KMS-11 (cell line): ENCODE measurements around the gene MED28.

Experiments used
- H2AFZ ChIP-seq: fragments of 200-600 bp; sonication (generic); 2 replicates; pipeline ENCODE4 v1.6.1; 2016; ENCODE audit warnings: antibody characterized with exemption, mixed run types, low read depth
- H3K27ac ChIP-seq: fragments of 200-600 bp; sonication (generic); 2 replicates; pipeline ENCODE4 v1.6.1; 2016; ENCODE audit warnings: mild to moderate bottlenecking, mixed run types
- H3K27me3 ChIP-seq: fragments of 200-600 bp; sonication (generic); 2 replicates; pipeline ENCODE4 v1.6.1; 2017; ENCODE audit warnings: mild to moderate bottlenecking, low read depth, mixed run types, moderate library complexity; ENCODE audit not compliant: insufficient read depth
- H3K36me3 ChIP-seq: fragments of 200-600 bp; sonication (generic); 2 replicates; pipeline ENCODE4 v1.6.1; 2017; ENCODE audit warnings: mild to moderate bottlenecking, mixed run types; ENCODE audit not compliant: insufficient read depth
- H3K4me1 ChIP-seq: fragments of 200-600 bp; sonication (generic); 2 replicates; pipeline ENCODE4 v1.6.1; 2016; ENCODE audit warnings: mild to moderate bottlenecking, low read depth, mixed run types; ENCODE audit not compliant: poor library complexity, severe bottlenecking
- H3K4me2 ChIP-seq: fragments of 200-600 bp; sonication (generic); 2 replicates; pipeline ENCODE4 v1.7.0; 2016; ENCODE audit warnings: mild to moderate bottlenecking, mixed run types
- H3K4me3 ChIP-seq: fragments of 200-600 bp; sonication (generic); IDR thresholded peaks from 2 replicates; pipeline ENCODE4 v1.6.1; 2017; ENCODE audit warnings: low read depth, low read length, mixed read lengths; ENCODE audit not compliant: insufficient read depth
- H3K79me2 ChIP-seq: fragments of 200-600 bp; sonication (generic); 2 replicates; pipeline ENCODE4 v1.6.1; 2016; ENCODE audit warnings: low read depth, mixed run types; ENCODE audit not compliant: insufficient read depth
- H3K9ac ChIP-seq: fragments of 200-600 bp; sonication (generic); 2 replicates; pipeline ENCODE4 v1.6.1; 2016; ENCODE audit warnings: mild to moderate bottlenecking, mixed run types
- H4K20me1 ChIP-seq: fragments of 200-600 bp; sonication (generic); 2 replicates; pipeline ENCODE4 v1.6.1; 2016; ENCODE audit warnings: mild to moderate bottlenecking, mixed run types; ENCODE audit not compliant: insufficient read depth
- TF ChIP-seq, protein P1 (sequence below): fragments of 200-600 bp; sonication (generic); conservative IDR thresholded peaks from 2 replicates; pipeline ENCODE4 v1.6.1; 2017; ENCODE audit warnings: low read depth, mild to moderate bottlenecking, antibody characterized with exemption, low read length, moderate library complexity, mixed read lengths

MED28 gene

DNA sequence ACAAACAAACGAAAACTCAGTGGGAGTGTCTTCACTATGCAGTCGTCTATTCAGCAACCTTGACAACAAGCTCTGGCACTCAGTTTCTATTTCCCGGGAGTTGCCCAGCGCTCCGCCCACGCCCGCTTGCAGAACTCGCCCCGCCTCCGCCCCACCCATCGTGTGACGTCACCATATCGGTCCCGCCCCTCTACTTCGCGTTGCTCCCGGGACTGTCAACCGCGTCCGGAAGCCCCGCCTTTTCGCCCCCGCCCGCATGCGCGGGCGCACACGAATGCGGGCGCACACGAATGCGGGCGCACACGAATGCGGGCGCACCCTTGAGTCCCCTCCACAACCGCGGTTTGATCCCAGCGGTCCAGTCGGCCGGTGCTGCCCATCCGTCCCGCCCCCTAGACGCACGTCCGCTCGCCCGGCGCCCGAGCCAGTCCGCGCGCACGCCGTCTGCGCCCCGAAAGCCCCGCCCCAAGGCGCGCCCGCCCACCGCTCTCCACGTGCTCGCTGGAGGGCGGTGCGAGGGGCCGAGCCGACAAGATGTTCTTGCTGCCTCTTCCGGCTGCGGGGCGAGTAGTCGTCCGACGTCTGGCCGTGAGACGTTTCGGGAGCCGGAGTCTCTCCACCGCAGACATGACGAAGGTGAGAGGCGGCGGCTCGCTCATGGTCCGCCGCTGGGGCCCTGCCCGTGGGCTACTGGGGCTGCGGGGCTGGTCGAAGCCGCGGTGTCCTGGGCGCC lies 37.3 kb upstream of the MED28 start, which contains the start of gene LAP3:
Gene LAP3, plus strand, starts transcription at position 267 of the 733 bp plus-strand sequence. Its CDS starts 268 bp downstream, at position 535.
- peak within 1 kb of the TSS; percentile 54 for H3K4me3 ChIP-seq
- peaks cover 35% of the 10 kb centered on the region; the same call in 1 of the 2 replicates for H3K79me2 ChIP-seq
- peak within 1 kb of the TSS; percentile 76 for H3K4me2 ChIP-seq
- peaks cover 18% of the 10 kb centered on the region for H3K4me1 ChIP-seq
- TF ChIP-seq, protein P1, sequence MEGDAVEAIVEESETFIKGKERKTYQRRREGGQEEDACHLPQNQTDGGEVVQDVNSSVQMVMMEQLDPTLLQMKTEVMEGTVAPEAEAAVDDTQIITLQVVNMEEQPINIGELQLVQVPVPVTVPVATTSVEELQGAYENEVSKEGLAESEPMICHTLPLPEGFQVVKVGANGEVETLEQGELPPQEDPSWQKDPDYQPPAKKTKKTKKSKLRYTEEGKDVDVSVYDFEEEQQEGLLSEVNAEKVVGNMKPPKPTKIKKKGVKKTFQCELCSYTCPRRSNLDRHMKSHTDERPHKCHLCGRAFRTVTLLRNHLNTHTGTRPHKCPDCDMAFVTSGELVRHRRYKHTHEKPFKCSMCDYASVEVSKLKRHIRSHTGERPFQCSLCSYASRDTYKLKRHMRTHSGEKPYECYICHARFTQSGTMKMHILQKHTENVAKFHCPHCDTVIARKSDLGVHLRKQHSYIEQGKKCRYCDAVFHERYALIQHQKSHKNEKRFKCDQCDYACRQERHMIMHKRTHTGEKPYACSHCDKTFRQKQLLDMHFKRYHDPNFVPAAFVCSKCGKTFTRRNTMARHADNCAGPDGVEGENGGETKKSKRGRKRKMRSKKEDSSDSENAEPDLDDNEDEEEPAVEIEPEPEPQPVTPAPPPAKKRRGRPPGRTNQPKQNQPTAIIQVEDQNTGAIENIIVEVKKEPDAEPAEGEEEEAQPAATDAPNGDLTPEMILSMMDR = no peak
- no peaks in the 10 kb centered on the region for H4K20me1 ChIP-seq
- H2AFZ ChIP-seq = peak within 1 kb of the TSS; percentile 69
- H3K9ac ChIP-seq = peak within 1 kb of the TSS; percentile 74
- H3K27ac ChIP-seq = peak within 1 kb of the TSS; percentile 79
- no peaks in the 10 kb centered on the region for H3K27me3 ChIP-seq
- no peaks in the 10 kb centered on the region for H3K36me3 ChIP-seq

DNA sequence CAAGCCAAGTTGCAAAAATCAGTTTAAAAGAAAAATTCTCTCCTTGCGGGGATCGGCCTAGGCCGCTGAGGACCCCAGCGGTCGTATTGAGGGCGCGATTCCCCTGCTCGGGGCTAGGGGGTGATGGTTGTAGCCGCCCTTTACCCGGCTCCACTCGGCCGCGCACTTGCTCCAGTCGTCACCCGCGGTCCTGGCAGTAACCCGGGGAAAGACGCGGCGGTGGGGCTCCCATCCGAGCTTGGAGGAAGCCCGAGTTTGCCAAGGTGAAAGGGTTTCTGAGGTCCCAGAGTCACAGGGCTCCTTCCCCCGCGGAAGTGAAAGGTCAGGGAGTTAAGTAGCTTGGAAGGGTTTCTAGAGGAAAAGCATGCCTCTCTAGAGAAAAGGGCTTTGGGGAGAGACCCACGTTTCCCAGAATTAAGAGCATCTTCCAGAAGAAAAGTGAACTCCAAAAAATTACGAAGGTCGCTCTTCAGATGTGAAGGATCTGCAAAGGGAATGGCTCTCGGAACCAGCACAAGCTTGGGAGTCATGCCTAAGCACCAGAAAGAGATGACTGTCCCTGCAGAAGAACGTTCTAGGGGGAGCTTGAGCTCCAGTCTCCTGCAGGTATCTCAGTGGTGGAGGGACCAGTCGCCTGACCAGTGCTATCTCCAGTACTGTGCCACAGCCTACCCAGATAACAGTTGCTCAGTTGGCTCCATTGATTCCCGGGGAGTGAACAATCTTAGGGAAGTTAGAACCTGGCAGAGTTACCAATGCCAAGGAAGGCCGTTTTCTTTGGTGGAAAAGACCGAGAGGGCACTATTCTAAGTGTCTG lies 36.6 kb upstream of the MED28 start:
- H3K79me2 ChIP-seq = peaks cover 35% of the 10 kb centered on the region; the same call in 1 of the 2 replicates
- TF ChIP-seq, protein P1 = no peak
- H3K27ac ChIP-seq = peak overlapping the region; percentile 78
- H3K9ac ChIP-seq = peak overlapping the region; percentile 74
- H3K4me1 ChIP-seq = peaks cover 18% of the 10 kb centered on the region
- no peaks in the 10 kb centered on the region for H4K20me1 ChIP-seq
- peak overlapping the region; percentile 41; the same call in 1 of the 2 replicates for H2AFZ ChIP-seq
- no peaks in the 10 kb centered on the region for H3K27me3 ChIP-seq
- H3K4me3 ChIP-seq = no peak overlapping the region
- H3K36me3 ChIP-seq = no peaks in the 10 kb centered on the region
- peak overlapping the region; percentile 76 for H3K4me2 ChIP-seq

DNA sequence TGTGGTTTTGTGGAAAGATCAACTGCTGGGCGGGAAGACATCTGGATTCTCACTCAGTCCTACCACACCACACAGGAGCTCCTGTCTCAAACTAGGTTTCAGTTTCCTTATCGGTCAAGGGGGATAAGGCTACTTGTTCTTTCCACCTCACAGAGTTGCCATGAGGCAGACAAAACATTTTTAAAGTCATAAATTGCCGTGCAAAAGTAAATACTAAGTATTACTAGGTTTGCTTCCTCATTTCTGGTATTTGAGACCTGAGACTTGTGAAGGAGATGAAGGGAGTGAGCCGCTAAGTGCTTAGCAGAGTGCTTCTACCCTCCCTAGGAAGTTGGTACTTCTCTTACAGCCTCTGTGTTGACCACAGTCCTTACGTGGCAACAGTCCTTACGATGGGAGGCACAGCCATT lies 36.0 kb upstream of the MED28 start:
- Histone ChIP-seq H3K36me3 (no peaks in the 10 kb centered on the region), H3K4me2 (peak overlapping the region; percentile 76), H3K27ac (peak overlapping the region; percentile 78), H3K27me3 (no peaks in the 10 kb centered on the region), H3K9ac (peak overlapping the region; percentile 74; the same call in 1 of the 2 replicates), H3K4me3 (no peak overlapping the region), H3K79me2 (peaks cover 35% of the 10 kb centered on the region; the same call in 1 of the 2 replicates), H2AFZ (no peak overlapping the region), H3K4me1 (peaks cover 18% of the 10 kb centered on the region), H4K20me1 (no peaks in the 10 kb centered on the region)
- TF ChIP-seq, protein P1 = no peak

DNA sequence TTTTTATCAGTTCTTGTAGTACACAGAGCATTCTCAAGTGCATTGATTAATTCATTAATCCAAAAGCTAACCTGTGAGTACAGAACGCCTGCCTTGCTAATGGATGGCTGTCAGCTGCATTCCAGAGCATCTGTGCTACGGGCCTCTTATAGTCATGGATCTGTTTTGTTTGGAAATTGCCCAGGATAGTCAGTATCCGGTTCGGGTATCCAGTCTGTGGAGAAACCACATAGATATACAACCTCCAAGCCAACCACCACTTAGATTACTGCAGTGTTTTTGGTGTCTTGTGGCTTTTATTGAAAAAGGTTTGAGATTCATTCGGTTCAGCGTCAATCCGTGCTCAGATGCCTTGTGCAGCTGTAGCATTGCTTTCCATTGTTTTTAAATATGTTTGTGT lies 33.5 kb upstream of the MED28 start:
- no peak overlapping the region for H3K4me2 ChIP-seq
- H3K4me1 ChIP-seq = peaks cover 13% of the 10 kb centered on the region
- no peaks in the 10 kb centered on the region for H3K27me3 ChIP-seq
- H3K9ac ChIP-seq = no peak overlapping the region
- H4K20me1 ChIP-seq = no peaks in the 10 kb centered on the region
- peaks cover 35% of the 10 kb centered on the region; the same call in 1 of the 2 replicates for H3K79me2 ChIP-seq
- TF ChIP-seq, protein P1 = no peak
- no peak overlapping the region for H2AFZ ChIP-seq
- H3K27ac ChIP-seq = no peak overlapping the region
- H3K4me3 ChIP-seq = no peak overlapping the region
- no peaks in the 10 kb centered on the region; the same call in 1 of the 2 replicates for H3K36me3 ChIP-seq
